HepG2 (cell line): ENCODE data around the gene CCSER1. TPM values are rescaled to one million over a fixed set of nuclear protein-coding genes. Genes with fewer than 3 reads are reported as not detected.

ENCODE experiments used
- ATAC-seq: fragments of 200-7000 bp; cut with Tn5 transposase; 3 replicates; pipeline ENCODE4 v1.9.1; 2020; ENCODE audit warnings: mild to moderate bottlenecking, moderate library complexity
- BruUV-seq: library from RNA; stranded (reverse); fragments of 400-500 nt; replicated peaks from 2 replicates; lab custom pipeline; 2021; lab: Mats Ljungman, UMichigan
- CTCF ChIA-PET: fragments of 300-600 bp; formaldehyde crosslinking; extraction: SDS; loops from one replicate; lab custom pipeline; 2021; ENCODE audit warnings: low total read pairs, inconsistent platforms, low intra/inter-chr PET ratio; lab: Yijun Ruan, JAX
- POLR2A ChIA-PET: fragments of 350-600 bp; sonication (Branson Sonifier 250); formaldehyde crosslinking; loops from one replicate; lab custom pipeline; 2020; ENCODE audit warnings: antibody characterized with exemption, inconsistent platforms; lab: Yijun Ruan, JAX
- DNase-seq: peaks from one replicate; pipeline ENCODE4 v3.0.0-alpha.2; 2015; ENCODE audit warnings: low spot score
- FAIRE-seq: peaks from 3 replicates; lab custom pipeline; 2011; peaks lifted over from hg19 to GRCh38; lab: Jason Lieb, UNC
- H2AFZ ChIP-seq: one replicate; pipeline ENCODE4 v1.6.1; 2011; ENCODE audit warnings: low read length, inconsistent platforms
- H3K27ac ChIP-seq: fragments of 300-600 bp; 3 replicates; pipeline ENCODE4 v1.8.0; 2011; ENCODE audit warnings: mixed run types, mild to moderate bottlenecking, mixed read lengths, low read length, inconsistent platforms; ENCODE audit not compliant: insufficient read depth; ENCODE audit errors: extremely low read length
- H3K27me3 ChIP-seq, 2 experiments: fragments of 200-600 bp in 1 of 2; 2 replicates in 1 of 2; 3 replicates in 1 of 2; pipeline versions ENCODE4 v1.6.0 to v1.8.0; 2011; ENCODE audit warnings: low read length in 2 of 2, mild to moderate bottlenecking in 2 of 2, moderate library complexity in 2 of 2, inconsistent platforms in 1 of 2; ENCODE audit not compliant: insufficient read depth in 2 of 2, control insufficient read depth in 1 of 2
- H3K36me3 ChIP-seq, 2 experiments: fragments of 200-600 bp in 1 of 2; replicated peaks in 1 of 2; 2 replicates in 1 of 2; 3 replicates in 1 of 2; pipeline versions ENCODE4 v1.5.1 to v1.8.0; 2011; ENCODE audit warnings: low read length in 2 of 2, inconsistent platforms in 1 of 2; ENCODE audit not compliant: insufficient read depth in 2 of 2, control insufficient read depth in 1 of 2
- H3K4me1 ChIP-seq: 2 replicates; pipeline ENCODE4 v1.5.1; 2012; ENCODE audit warnings: low read length, inconsistent platforms; ENCODE audit not compliant: insufficient read depth
- H3K4me2 ChIP-seq: 2 replicates; pipeline ENCODE4 v1.6.0; 2011; ENCODE audit warnings: low read depth, low read length, inconsistent platforms
- H3K4me3 ChIP-seq, 3 experiments: fragments of 200-600 bp in 1 of 3; sonication (generic), shearing (Covaris generic) in 1 of 3; replicated peaks in 1 of 3; 2 replicates each; pipeline ENCODE4 v1.5.1; 2011 to 2016; ENCODE audit warnings: low read length in 3 of 3, inconsistent platforms in 2 of 3, low read depth in 2 of 3, mild to moderate bottlenecking in 2 of 3, control low read depth in 1 of 3, mixed read lengths in 1 of 3; ENCODE audit not compliant: insufficient read depth in 1 of 3
- H3K79me2 ChIP-seq: one replicate; pipeline ENCODE4 v1.6.1; 2011; ENCODE audit warnings: low read length, inconsistent platforms; ENCODE audit not compliant: insufficient read depth
- H3K9ac ChIP-seq: 2 replicates; pipeline ENCODE4 v1.6.0; 2011; ENCODE audit warnings: mild to moderate bottlenecking, low read depth, low read length, inconsistent platforms; ENCODE audit not compliant: insufficient read depth
- H3K9me3 ChIP-seq: 2 replicates; pipeline ENCODE4 v1.5.1; 2012; ENCODE audit warnings: mild to moderate bottlenecking, low read length
- H4K20me1 ChIP-seq: 2 replicates; pipeline ENCODE4 v1.6.0; 2011; ENCODE audit warnings: inconsistent platforms, mild to moderate bottlenecking, low read length, moderate library complexity; ENCODE audit not compliant: insufficient read depth
- ATRX ChIP-seq: sonication (generic); formaldehyde crosslinking; IDR thresholded peaks from 2 replicates; pipeline ENCODE4 v1.4.0; 2020; ENCODE audit warnings: missing genetic modification reagents, borderline replicate concordance
- BRF2 ChIP-seq: sonication (generic); formaldehyde crosslinking; IDR thresholded peaks from 2 replicates; pipeline ENCODE4 v1.8.1; 2022; ENCODE audit warnings: mild to moderate bottlenecking, missing genetic modification reagents
- DNMT3B ChIP-seq: conservative IDR thresholded peaks from 2 replicates; pipeline ENCODE4 v1.6.1; 2016; ENCODE audit warnings: missing biosample characterization, control low read depth
- FOXK1 ChIP-seq: sonication (generic); formaldehyde crosslinking; IDR thresholded peaks from 2 replicates; pipeline ENCODE4 v1.4.0; 2020; ENCODE audit warnings: low read depth, missing genetic modification reagents, borderline replicate concordance
- HNF4A ChIP-seq: sonication (generic); formaldehyde crosslinking; IDR thresholded peaks from 2 replicates; pipeline ENCODE4 v1.4.0; 2020; ENCODE audit warnings: missing genetic modification reagents
- NCOA5 ChIP-seq: sonication (generic); formaldehyde crosslinking; IDR thresholded peaks from 2 replicates; pipeline ENCODE4 v1.4.0; 2020; ENCODE audit warnings: missing genetic modification reagents
- POLR2A ChIP-seq, 2 experiments: IDR thresholded peaks; 2 replicates each; pipeline ENCODE4 v1.6.1; 2011; ENCODE audit warnings: low read depth in 2 of 2, low read length in 2 of 2, mild to moderate bottlenecking in 1 of 2, moderate library complexity in 1 of 2; ENCODE audit not compliant: insufficient read depth in 1 of 2
- SRSF1 ChIP-seq: fragments of 200-400 bp; formaldehyde crosslinking; optimal IDR thresholded peaks from 2 replicates; pipeline ENCODE3; 2017; ENCODE audit warnings: mild to moderate bottlenecking, low read depth, low read length, moderate library complexity
- ZBTB20 ChIP-seq: sonication (generic); formaldehyde crosslinking; IDR thresholded peaks from 2 replicates; pipeline ENCODE4 v1.8.1; 2023; ENCODE audit warnings: missing genetic modification reagents, low read depth, mild to moderate bottlenecking, borderline replicate concordance
- ZFAT ChIP-seq: sonication (generic); formaldehyde crosslinking; conservative IDR thresholded peaks from 2 replicates; pipeline ENCODE4 v1.8.1; 2023; ENCODE audit warnings: missing genetic modification reagents, inconsistent platforms
- ZNF432 ChIP-seq: sonication (generic); formaldehyde crosslinking; IDR thresholded peaks from 2 replicates; pipeline ENCODE4 v1.5.0; 2020; ENCODE audit warnings: missing genetic modification reagents, mild to moderate bottlenecking, borderline replicate concordance
- ZNF567 ChIP-seq: sonication (generic); formaldehyde crosslinking; IDR thresholded peaks from 2 replicates; pipeline ENCODE4 v1.8.1; 2023; ENCODE audit warnings: mild to moderate bottlenecking, missing genetic modification reagents, borderline replicate concordance
- ZNF580 ChIP-seq: IDR thresholded peaks from 2 replicates; pipeline ENCODE4 v1.6.1; 2016; ENCODE audit warnings: low read depth, borderline replicate concordance
- ZSCAN20 ChIP-seq: sonication (generic); formaldehyde crosslinking; IDR thresholded peaks from 2 replicates; pipeline ENCODE4 v1.4.0; 2020; ENCODE audit warnings: missing genetic modification reagents, mild to moderate bottlenecking, borderline replicate concordance
- WGBS: methylation state at CpG from one replicate; pipeline ENCODE4 v1.1.6; 2017; ENCODE audit warnings: low lambda C conversion rate; 5-methylcytosine and 5-hydroxymethylcytosine counted together
- in situ Hi-C: cut with HindIII; loops from 2 replicates; pipeline ENCODE4 v1.10.0; 2017; ENCODE audit warnings: low pct_unique_long_range_greater_than_20kb; ENCODE audit not compliant: extremely low pct_ligation_motif_present
- intact Hi-C: fragments of 100-400 bp; cut with micrococcal nuclease; formaldehyde crosslinking; loops from one replicate; pipeline ENCODE4 v1.10.0; 2022; ENCODE audit not compliant: unreplicated experiment
- polyA plus RNA-seq, 8 experiments: library from polyadenylated mRNA; depleted of rRNA in 3 of 8; stranded (reverse) in 7 of 8; unstranded in 1 of 8; fragments of >200 nt; fragmentation: Illumina TruSeq in 4 of 8; extraction: Trizol in 4 of 8; gene quantifications; 2 replicates each; pipeline versions ENCODE4 v1.2.1 to v1.2.3, GENCODE V29; 2011 to 2016; ENCODE audit warnings: low read depth in 4 of 8, missing spikeins in 1 of 8, mixed read lengths in 1 of 8; ENCODE audit not compliant: insufficient read depth in 1 of 8
- total RNA-seq, 5 experiments: library from RNA; depleted of rRNA; stranded (reverse); fragments of >200 nt; fragmentation: Illumina TruSeq; extraction: Trizol; gene quantifications; 2 replicates each; pipeline ENCODE4 v1.2.3, GENCODE V29; 2016; ENCODE audit warnings: low read depth in 1 of 5
- TF ChIP-seq, protein P1 (sequence below): IDR thresholded peaks from 2 replicates; pipeline ENCODE4 v1.6.1; 2012; ENCODE audit warnings: low read length, improper control_type of control experiment

The CCSER1 gene
- total and polyA plus RNA-seq, 2 of the 13 experiments (the other 11 are each of a cell fraction or from before 2014, with no cell fraction given), result not detected

DNA sequence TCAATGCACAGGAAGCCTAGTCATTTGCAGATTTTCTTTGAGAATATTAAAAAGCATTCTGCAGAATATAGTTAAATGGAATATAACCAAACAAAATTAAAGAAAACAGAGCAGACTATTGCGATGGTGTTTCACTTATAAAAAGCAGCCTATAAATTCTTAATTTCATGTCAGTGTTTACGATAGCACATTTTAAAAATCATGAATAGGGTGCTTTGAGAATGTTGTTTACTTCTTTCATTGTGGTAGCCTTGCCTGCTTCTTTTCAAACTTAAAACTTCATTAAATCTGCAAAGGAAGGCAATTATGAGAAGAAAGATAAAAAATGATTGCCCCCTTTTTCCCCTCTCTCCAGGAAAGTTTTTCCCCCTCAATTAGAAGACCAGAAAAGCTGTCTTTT is 748.6 kb downstream of the CCSER1 start (continued):
- TF ChIP-seq ZNF432 (CRISPR knock-in tag), result no peak
- no peak for TF ChIP-seq NCOA5
- no peak for TF ChIP-seq SRSF1

DNA sequence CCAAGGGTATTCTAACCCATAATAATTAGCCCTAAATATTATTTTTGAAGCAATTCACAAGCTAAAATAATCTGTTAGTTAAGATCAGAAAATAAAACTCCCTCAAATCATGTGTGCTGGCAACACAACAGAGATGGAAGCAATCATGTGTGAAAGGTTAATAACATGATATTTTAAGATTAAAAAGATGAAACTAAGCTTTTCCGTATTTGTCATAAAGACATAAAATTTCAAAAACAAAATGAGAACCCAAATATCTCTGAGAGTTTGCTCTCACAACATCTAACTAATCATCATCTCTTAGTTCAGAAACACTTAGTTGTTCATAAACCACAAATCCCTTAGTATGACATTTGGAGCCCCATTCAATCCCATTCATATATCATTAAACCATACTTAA is 749.1 kb downstream of the CCSER1 start:
- no peaks in the 10 kb centered on the region for H3K36me3 ChIP-seq
- no peak overlapping the region for H3K27ac ChIP-seq
- H2AFZ ChIP-seq, result no peak overlapping the region
- ChIA-PET POLR2A (no interaction called here), CTCF (no interaction called here)
- H3K4me1 ChIP-seq, result no peaks in the 10 kb centered on the region
- H3K79me2 ChIP-seq, result no peaks in the 10 kb centered on the region
- H4K20me1 ChIP-seq, result no peaks in the 10 kb centered on the region
- WGBS, result 0% methylated on average over 1 of the region's 1 CpG
- FAIRE-seq, result no peak
- no peak for DNase-seq
- H3K9ac ChIP-seq, result no peak overlapping the region
- ATAC-seq, result no peak
- no peak for TF ChIP-seq ZSCAN20
- no peak for TF ChIP-seq HNF4A (CRISPR knock-in tag)
- TF ChIP-seq ATRX, result no peak
- TF ChIP-seq ZNF567 (CRISPR knock-in tag), result no peak
- TF ChIP-seq FOXK1, result no peak
- TF ChIP-seq, protein P1, sequence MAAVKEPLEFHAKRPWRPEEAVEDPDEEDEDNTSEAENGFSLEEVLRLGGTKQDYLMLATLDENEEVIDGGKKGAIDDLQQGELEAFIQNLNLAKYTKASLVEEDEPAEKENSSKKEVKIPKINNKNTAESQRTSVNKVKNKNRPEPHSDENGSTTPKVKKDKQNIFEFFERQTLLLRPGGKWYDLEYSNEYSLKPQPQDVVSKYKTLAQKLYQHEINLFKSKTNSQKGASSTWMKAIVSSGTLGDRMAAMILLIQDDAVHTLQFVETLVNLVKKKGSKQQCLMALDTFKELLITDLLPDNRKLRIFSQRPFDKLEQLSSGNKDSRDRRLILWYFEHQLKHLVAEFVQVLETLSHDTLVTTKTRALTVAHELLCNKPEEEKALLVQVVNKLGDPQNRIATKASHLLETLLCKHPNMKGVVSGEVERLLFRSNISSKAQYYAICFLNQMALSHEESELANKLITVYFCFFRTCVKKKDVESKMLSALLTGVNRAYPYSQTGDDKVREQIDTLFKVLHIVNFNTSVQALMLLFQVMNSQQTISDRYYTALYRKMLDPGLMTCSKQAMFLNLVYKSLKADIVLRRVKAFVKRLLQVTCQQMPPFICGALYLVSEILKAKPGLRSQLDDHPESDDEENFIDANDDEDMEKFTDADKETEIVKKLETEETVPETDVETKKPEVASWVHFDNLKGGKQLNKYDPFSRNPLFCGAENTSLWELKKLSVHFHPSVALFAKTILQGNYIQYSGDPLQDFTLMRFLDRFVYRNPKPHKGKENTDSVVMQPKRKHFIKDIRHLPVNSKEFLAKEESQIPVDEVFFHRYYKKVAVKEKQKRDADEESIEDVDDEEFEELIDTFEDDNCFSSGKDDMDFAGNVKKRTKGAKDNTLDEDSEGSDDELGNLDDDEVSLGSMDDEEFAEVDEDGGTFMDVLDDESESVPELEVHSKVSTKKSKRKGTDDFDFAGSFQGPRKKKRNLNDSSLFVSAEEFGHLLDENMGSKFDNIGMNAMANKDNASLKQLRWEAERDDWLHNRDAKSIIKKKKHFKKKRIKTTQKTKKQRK, result no peak
- TF ChIP-seq ZFAT (CRISPR knock-in tag), result no peak
- TF ChIP-seq POLR2A (IDR thresholded peaks at IDR 0.05; ENCODE audit: insufficient read depth in 1 of 2, low read depth in 2 of 2, low read length in 2 of 2), result no peak
- TF ChIP-seq DNMT3B, result no peak
- TF ChIP-seq ZBTB20 (CRISPR knock-in tag), result no peak
- no peak for TF ChIP-seq ZNF580
- TF ChIP-seq BRF2, result no peak
- no peaks in the 10 kb centered on the region for H3K9me3 ChIP-seq
- no peak overlapping the region for H3K4me2 ChIP-seq
- no peaks in the 10 kb centered on the region for H3K27me3 ChIP-seq
- BruUV-seq, result no TSS peak
- intact Hi-C loops, result no loop called here
- no peak overlapping the region for H3K4me3 ChIP-seq
- in situ Hi-C loops, result no loop called here
